PFSK-1 (cell line): ENCODE measurements around the gene SLC2A13.

Experiments
- FOXP2 ChIP-seq: optimal IDR thresholded peaks from 2 replicates; pipeline ENCODE3; 2011; ENCODE audit warnings: borderline replicate concordance, control low read depth, inconsistent platforms; ENCODE audit not compliant: insufficient read depth; ENCODE audit errors: extremely low read length, extremely low read depth
- POLR2AphosphoS5 ChIP-seq: IDR thresholded peaks from 2 replicates; pipeline ENCODE4 v1.6.1; 2012; ENCODE audit warnings: low read depth, mild to moderate bottlenecking, control low read depth, low read length, moderate library complexity
- SIN3A ChIP-seq: IDR thresholded peaks from 2 replicates; pipeline ENCODE4 v1.6.1; 2012; ENCODE audit warnings: mild to moderate bottlenecking, low read length, moderate library complexity, borderline replicate concordance; ENCODE audit not compliant: insufficient read depth
- TAF1 ChIP-seq: IDR thresholded peaks from 2 replicates; pipeline ENCODE4 v1.6.1; 2012; ENCODE audit warnings: low read length, control low read depth, borderline replicate concordance; ENCODE audit not compliant: insufficient read depth
- TF ChIP-seq, protein P1 (sequence below), 2 experiments: IDR thresholded peaks; 2 replicates each; pipeline versions ENCODE4 v1.6.1 to v1.8.0; 2011 to 2012; ENCODE audit warnings: low read depth in 2 of 2, low read length in 2 of 2, control low read depth in 1 of 2, inconsistent platforms in 1 of 2, mild to moderate bottlenecking in 1 of 2, moderate library complexity in 1 of 2; ENCODE audit not compliant: insufficient read depth in 1 of 2

Gene SLC2A13

DNA sequence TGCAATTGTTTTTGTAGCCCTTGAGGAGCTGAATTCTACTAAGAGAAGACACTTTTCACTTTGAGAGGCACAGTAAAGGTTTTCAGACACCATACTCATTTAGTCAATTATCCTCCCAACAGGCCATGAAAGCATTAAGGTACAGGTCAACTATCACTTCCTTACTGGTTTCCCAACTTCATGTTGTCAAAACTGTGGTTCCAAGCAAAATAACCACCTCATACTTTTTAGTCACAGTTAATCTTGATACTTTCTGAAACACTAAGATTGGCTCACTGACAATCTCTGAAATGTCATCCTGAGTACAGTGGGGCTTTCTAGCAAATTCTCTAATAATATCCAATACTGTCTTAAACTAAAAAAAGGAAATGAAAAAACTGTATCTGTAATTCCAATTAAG lies 71.7 kb downstream of the SLC2A13 start:
- TF ChIP-seq, protein P1, sequence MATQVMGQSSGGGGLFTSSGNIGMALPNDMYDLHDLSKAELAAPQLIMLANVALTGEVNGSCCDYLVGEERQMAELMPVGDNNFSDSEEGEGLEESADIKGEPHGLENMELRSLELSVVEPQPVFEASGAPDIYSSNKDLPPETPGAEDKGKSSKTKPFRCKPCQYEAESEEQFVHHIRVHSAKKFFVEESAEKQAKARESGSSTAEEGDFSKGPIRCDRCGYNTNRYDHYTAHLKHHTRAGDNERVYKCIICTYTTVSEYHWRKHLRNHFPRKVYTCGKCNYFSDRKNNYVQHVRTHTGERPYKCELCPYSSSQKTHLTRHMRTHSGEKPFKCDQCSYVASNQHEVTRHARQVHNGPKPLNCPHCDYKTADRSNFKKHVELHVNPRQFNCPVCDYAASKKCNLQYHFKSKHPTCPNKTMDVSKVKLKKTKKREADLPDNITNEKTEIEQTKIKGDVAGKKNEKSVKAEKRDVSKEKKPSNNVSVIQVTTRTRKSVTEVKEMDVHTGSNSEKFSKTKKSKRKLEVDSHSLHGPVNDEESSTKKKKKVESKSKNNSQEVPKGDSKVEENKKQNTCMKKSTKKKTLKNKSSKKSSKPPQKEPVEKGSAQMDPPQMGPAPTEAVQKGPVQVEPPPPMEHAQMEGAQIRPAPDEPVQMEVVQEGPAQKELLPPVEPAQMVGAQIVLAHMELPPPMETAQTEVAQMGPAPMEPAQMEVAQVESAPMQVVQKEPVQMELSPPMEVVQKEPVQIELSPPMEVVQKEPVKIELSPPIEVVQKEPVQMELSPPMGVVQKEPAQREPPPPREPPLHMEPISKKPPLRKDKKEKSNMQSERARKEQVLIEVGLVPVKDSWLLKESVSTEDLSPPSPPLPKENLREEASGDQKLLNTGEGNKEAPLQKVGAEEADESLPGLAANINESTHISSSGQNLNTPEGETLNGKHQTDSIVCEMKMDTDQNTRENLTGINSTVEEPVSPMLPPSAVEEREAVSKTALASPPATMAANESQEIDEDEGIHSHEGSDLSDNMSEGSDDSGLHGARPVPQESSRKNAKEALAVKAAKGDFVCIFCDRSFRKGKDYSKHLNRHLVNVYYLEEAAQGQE (IDR thresholded peaks at IDR 0.05; ENCODE audit: insufficient read depth in 1 of 2, low read depth in 2 of 2, low read length in 2 of 2) = no peak
- TF ChIP-seq TAF1 = no peak
- no peak for TF ChIP-seq POLR2AphosphoS5
- TF ChIP-seq FOXP2 = no peak
- no peak for TF ChIP-seq SIN3A

DNA sequence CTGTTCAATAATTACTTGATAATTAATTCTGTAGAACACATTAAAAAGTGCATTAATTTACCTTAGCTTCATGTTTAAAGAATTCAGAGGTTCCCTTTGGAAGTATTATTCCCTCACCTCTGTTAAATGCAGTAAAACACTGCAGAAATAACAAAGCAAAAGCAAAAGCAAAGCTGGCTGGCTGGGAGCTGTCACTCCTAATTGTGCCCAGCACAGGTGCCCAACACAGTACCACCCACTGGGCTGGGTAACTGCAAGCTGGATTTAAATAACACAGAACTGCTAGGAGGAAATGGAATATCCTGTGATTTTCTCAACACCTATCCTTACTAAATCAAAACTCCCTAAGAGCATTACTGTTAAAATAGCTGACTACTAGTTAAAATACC lies 72.6 kb downstream of the SLC2A13 start:
- TF ChIP-seq TAF1 (no peak), POLR2AphosphoS5 (no peak), SIN3A (no peak), FOXP2 (no peak)
- TF ChIP-seq, protein P1 (IDR thresholded peaks at IDR 0.05; ENCODE audit: insufficient read depth in 1 of 2, low read depth in 2 of 2, low read length in 2 of 2) = no peak

DNA sequence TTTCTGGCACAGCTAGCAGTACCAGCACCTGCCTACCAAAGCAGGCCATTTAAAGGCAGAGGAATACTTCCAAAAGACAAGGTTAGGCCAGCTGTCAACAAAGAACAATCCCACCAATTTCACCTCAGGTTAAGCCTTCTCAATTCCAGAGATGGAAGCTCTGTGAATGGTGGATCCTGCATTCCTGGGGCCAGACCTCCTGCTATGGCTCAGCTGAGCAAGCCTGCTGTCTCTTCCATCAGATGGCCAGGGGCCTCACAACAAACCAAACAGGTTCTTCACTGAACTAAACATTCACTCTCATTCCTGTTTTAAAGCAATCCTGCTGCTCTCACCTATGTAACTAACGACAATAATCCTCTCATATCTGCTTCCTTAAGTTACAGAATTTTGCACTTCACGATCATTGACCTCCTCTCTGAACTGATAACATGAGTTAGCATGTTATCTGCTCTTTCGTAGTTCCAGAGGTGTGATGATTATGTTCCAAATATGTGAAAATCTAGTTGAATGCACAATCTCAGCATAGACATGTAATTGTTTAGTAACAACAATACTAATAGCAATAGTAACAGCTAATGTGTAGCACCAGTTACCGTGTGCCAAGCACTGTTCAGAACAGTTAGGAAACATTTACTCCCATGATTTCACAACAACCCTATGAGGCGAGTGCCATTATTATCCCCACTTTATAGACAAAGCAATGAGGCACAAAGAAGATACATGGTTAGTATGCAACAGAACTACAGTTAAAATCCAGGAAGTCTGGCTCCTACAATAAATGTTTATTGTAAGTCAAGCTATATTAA lies 73.2 kb downstream of the SLC2A13 start:
- TF ChIP-seq, protein P1 (IDR thresholded peaks at IDR 0.05; ENCODE audit: insufficient read depth in 1 of 2, low read depth in 2 of 2, low read length in 2 of 2) = no peak
- TF ChIP-seq FOXP2 (no peak), TAF1 (no peak), SIN3A (no peak), POLR2AphosphoS5 (no peak)

DNA sequence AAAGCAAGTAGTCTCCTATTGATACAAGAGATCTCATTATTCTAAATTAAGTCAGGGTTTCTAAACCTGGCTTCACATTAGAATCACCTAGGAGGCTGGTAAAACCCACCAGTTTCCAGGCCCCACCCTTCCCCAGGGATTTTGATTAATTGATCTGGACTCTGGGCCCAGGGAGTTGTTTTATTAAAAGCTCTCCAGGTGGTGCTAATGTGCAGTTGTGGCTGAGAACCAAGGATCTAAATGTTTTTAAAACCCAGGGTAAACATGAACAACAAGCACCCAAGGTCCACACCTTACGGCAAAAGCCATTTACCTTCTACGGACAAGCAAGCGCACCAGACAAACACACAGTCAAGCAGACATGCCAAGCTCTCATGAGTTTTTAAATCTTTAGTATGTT lies 73.9 kb downstream of the SLC2A13 start:
- TF ChIP-seq FOXP2 (no peak), POLR2AphosphoS5 (no peak), TAF1 (no peak)
- TF ChIP-seq, protein P1 (IDR thresholded peaks at IDR 0.05; ENCODE audit: insufficient read depth in 1 of 2, low read depth in 2 of 2, low read length in 2 of 2) = no peak
